Measurements from ENCODE around the gene HOMER3.

Gene HOMER3

GRCh38 chr19:18946335-18946734 is 5.3 kb upstream of the HOMER3 start:
- H3K36me3 Mint-ChIP-seq (ENCODE audit: low read depth): no peaks in the 10 kb centered on the region
- peaks cover 24% of the 10 kb centered on the region for H3K27me3 Mint-ChIP-seq (ENCODE audit: low read depth)
- H3K4me1 Mint-ChIP-seq (ENCODE audit: low read depth): no peaks in the 10 kb centered on the region
- H3K27ac Mint-ChIP-seq: no peak overlapping the region
- no peaks in the 10 kb centered on the region for H3K9me3 Mint-ChIP-seq
- H3K4me3 Mint-ChIP-seq: no peak overlapping the region

DNA sequence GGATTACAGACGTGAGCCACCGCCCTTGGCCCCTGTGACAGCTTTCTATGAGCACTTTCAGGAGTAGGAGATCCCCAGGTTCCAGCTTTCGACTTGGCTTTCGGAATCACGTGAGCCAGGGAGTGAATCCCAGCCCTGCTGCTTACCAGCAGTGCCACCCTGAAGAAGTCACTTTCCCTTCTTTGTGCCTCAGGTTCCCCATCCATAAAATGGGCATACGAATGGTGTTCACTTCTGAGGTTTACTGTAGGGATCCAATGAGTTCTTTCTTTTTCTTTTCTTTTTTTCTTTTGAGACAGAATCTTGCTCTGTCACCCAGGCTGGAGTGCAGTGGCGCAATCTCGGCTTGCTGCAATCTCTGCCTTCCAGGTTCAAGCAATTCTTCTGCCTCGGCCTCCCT is 4.3 kb upstream of the HOMER3 start:
- Mint-ChIP-seq H3K27me3 (ENCODE audit: low read depth) (peaks cover 28% of the 10 kb centered on the region), H3K36me3 (ENCODE audit: low read depth) (no peaks in the 10 kb centered on the region), H3K9me3 (no peaks in the 10 kb centered on the region), H3K4me3 (no peak overlapping the region), H3K4me1 (ENCODE audit: low read depth) (peaks cover 2% of the 10 kb centered on the region), H3K27ac (no peak overlapping the region)

DNA sequence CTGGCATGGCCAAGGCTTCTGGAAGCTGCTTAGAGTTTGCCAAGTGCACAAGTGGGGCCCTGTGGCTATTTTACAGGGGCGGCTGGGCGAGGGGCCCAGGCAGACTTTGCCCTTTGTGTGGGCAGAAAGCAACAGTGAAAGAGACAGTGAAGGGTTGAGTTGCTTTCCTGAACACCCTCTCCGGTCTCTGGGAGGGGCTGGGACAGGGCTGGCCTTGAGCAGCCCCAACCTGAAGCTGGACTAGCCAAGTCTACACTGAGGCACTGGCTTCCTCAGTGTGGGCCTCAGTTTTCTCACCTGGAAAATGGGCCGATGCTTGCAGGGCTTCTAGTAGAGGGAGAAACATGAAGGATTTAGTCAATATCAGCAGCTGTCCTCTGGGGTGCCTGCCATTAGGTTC is 2.4 kb upstream of the HOMER3 start:
- H3K4me3 Mint-ChIP-seq: no peak overlapping the region
- H3K27me3 Mint-ChIP-seq (ENCODE audit: low read depth): peaks cover 44% of the 10 kb centered on the region
- H3K9me3 Mint-ChIP-seq: no peaks in the 10 kb centered on the region
- H3K4me1 Mint-ChIP-seq (ENCODE audit: low read depth): peaks cover 2% of the 10 kb centered on the region
- H3K27ac Mint-ChIP-seq: no peak overlapping the region
- H3K36me3 Mint-ChIP-seq (ENCODE audit: low read depth): no peaks in the 10 kb centered on the region

- H3K27me3 Mint-ChIP-seq (ENCODE audit: low read depth): peaks cover 51% of the 10 kb centered on the region
- no peaks in the 10 kb centered on the region for H3K36me3 Mint-ChIP-seq (ENCODE audit: low read depth)
- no peak overlapping the region for H3K27ac Mint-ChIP-seq
- no peaks in the 10 kb centered on the region for H3K9me3 Mint-ChIP-seq
- H3K4me3 Mint-ChIP-seq: no peak overlapping the region
- H3K4me1 Mint-ChIP-seq (ENCODE audit: low read depth): peaks cover 2% of the 10 kb centered on the region
Observed at GRCh38 chr19:18942692-18943091, 1.7 kb upstream of the HOMER3 start.

DNA sequence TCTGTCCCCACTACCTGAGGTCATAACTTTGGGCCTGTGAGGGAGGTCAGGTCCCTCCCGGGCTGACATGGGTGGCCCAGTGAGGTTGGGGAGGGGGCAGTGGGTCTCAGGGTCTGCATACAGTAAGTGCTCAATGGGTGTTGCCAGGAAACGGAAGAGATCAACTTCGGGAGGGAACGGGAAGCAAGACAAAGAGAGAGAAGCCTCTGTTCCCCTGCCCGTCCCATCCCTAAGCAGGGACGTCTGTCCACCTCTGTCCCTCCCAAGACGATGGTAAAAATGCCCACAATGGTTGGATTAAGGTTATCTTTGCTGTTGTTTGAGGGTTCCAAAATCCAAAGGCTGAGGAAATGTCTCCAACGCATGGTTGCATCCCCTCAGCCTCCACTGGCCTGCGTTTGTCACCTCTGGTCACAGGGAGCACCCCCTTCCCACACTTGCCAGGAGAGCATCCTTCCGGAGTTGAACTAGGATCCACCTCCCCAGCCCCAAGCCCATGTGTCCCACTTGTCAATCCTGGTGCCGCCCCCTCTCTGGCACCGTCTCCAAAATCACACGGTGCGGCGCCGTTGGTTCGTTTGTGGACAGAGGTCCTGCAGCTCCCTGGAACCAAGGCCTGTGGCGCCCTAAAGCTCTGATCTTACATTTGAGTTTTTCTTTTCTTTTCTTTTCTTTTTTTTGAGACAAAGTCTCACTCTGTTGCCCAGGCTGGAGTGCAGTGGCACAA is 774 bp upstream of the HOMER3 start:
- peaks cover 2% of the 10 kb centered on the region for H3K4me1 Mint-ChIP-seq (ENCODE audit: low read depth)
- H3K9me3 Mint-ChIP-seq: no peaks in the 10 kb centered on the region
- no peak overlapping the region for H3K27ac Mint-ChIP-seq
- peaks cover 53% of the 10 kb centered on the region for H3K27me3 Mint-ChIP-seq (ENCODE audit: low read depth)
- peak overlapping the region; percentile 46 for H3K4me3 Mint-ChIP-seq
- H3K36me3 Mint-ChIP-seq (ENCODE audit: low read depth): no peaks in the 10 kb centered on the region

DNA sequence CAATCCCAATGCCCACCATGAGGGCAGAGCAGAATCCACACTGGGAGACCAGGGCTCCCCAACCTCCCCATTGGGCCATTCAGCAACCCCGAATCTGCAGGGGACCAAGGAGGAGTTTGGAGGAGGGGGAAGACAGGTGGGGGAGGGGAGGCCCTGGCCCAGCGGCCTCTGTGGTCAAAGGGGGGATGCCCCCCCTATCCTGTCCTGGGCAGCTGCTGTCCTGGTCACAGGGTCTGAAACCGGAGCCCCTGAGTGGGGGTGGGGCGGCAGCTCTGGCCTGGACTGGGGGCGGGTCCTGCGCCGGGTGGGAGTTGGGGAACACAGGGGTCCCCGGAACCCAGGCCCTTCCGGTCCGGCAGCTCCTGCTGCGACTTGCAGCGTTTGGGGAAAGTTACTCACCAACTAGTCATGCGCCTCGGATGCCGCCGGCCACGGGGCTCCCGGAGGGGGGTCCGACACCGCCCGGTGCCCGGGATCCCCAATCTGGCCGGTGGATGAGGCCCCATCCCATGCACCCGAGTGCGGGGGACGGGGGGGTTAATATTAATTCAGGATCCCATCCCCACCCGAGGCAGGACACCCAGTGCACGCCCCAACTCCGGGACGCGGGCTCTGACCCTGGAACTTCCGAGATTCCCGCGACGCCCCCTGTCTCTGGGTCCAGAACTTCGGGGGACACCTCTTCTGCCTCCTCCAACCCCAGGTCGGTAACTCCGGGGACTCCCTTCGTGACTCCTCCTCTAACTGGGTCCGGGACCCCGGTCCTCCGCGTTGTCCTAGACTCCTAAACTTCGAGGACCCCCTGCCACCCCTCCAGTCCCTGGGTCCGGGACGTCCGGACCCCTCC is 872 bp downstream of the HOMER3 start:
- no peaks in the 10 kb centered on the region for H3K36me3 Mint-ChIP-seq (ENCODE audit: low read depth)
- H3K27me3 Mint-ChIP-seq (ENCODE audit: low read depth): peaks cover 50% of the 10 kb centered on the region
- H3K9me3 Mint-ChIP-seq: no peaks in the 10 kb centered on the region
- H3K27ac Mint-ChIP-seq: no peak overlapping the region
- peaks cover 2% of the 10 kb centered on the region for H3K4me1 Mint-ChIP-seq (ENCODE audit: low read depth)
- H3K4me3 Mint-ChIP-seq: peak overlapping the region; percentile 37

DNA sequence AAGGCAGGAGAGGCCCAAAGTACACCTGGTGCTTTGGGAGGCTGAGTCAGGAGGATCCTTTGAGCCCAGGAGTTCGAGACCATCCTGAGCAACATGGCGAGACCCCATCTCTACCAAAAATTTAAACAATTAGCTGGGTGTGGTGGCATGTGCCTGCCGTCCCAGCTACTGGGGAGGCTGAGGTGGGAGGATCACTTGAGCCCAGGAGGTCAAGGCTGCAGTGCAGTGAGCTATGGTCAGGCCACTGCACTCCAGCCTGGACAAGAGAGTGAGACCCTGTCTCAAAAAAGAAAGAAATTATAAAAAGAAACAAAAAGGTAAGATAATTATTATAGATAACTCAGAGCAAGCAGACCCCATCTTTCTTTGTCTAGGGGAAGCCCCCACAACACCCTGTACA is 1.9 kb downstream of the HOMER3 start:
- H3K36me3 Mint-ChIP-seq (ENCODE audit: low read depth): no peaks in the 10 kb centered on the region
- peaks cover 54% of the 10 kb centered on the region for H3K27me3 Mint-ChIP-seq (ENCODE audit: low read depth)
- peak overlapping the region; percentile 42 for H3K4me3 Mint-ChIP-seq
- H3K27ac Mint-ChIP-seq: no peak overlapping the region
- H3K4me1 Mint-ChIP-seq (ENCODE audit: low read depth): peaks cover 2% of the 10 kb centered on the region
- H3K9me3 Mint-ChIP-seq: no peaks in the 10 kb centered on the region

DNA sequence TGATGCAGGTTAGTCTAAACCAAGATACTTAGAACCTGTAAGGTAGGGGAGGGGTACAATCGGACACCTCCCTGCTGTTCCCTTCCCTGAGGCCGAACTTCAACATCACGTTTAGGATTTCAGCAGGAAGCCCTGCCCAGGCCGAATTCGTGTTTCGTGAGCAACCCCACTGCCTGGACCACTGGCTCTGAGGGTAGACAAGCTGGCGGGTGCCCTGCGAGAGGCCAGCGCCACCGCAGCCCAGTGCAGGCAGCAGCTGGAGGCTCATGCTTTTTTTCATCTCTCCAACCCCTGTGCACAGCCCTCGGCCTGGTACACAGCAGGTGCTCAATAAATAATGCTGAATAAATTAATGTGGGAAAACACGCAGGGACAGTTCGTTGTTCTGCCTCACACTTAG is 7.7 kb downstream of the HOMER3 start:
- H3K4me3 Mint-ChIP-seq: no peak overlapping the region
- no peak overlapping the region for H3K27ac Mint-ChIP-seq
- no peaks in the 10 kb centered on the region for H3K36me3 Mint-ChIP-seq (ENCODE audit: low read depth)
- no peaks in the 10 kb centered on the region for H3K9me3 Mint-ChIP-seq
- H3K27me3 Mint-ChIP-seq (ENCODE audit: low read depth): peaks cover 21% of the 10 kb centered on the region
- H3K4me1 Mint-ChIP-seq (ENCODE audit: low read depth): peaks cover 4% of the 10 kb centered on the region

DNA sequence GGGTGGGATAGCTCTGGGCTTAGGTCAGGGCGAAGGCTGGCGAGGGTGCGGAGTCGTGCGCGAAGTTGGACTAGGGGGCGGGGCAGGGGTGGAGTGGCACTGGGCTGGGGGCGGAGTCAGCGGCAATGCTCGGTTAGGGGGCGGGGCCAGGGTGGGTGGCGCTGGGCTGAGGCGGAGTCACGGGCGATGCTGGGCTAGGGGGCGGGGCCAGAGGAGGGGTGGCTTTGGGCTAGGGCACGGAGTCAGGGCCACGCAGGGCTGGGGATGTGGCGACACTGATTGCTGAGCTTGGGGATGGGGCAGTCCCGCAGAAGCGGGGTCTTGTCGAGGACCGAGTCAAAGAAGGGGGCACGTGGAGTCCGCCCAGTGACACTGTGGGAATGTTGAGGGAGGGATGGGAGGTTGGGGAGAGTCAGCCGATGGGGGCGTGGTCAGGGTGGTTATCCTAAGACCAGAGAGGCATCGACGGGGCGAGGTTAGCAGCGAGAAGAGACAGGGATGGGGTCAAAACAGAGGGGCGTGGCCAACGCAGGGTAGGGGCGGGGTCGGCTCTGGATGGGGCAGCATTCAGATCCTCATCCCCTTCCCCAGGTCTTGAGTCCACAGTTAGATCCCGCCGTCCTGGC is 8.7 kb downstream of the HOMER3 start:
- Mint-ChIP-seq H3K4me3 (peak overlapping the region; percentile 74), H3K4me1 (ENCODE audit: low read depth) (peaks cover 4% of the 10 kb centered on the region), H3K36me3 (ENCODE audit: low read depth) (no peaks in the 10 kb centered on the region), H3K9me3 (no peaks in the 10 kb centered on the region), H3K27ac (no peak overlapping the region), H3K27me3 (ENCODE audit: low read depth) (peaks cover 13% of the 10 kb centered on the region)

DNA sequence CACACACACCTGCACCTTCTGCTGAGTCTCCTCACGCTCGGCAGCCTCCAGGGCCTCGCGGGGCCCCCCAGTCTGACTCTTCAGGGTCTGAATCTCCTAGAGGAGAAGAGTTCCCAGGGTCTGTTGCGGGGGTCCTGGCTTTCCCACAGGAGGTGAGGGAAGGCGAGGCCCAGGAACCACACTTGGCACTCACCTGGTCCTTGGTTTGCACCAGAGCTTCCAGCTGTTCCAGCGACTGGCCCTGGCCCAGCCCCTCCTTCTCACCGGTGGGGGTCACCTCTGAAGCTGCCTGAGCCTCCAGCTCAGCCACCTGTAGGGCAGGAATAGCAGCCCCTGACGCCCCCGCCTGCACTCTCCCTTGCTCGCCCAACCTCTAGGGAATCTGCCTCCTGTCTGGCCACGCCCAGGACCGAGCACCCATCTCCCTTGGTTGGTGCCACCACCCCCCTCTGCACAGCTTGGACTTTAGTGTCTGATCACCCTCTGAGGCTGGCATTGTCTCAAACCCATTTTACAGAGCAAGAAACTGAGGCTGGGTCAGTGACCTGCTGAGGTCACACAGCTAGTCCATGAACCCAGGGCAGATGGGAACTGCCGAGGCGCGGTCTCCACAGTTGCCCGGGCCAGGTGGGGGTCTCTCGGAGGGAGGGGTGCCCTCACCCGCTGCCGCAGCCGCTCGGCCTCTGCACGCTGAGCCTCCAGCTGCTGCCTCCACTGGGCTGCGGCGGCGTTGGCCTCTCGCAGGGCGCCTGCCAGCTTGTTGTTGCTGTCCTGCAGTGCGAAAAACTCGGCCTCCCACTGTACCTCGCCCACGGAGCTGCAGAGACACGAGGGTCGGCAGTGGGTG is 9.5 kb downstream of the HOMER3 start:
- Mint-ChIP-seq H3K4me3 (no peak overlapping the region), H3K9me3 (no peaks in the 10 kb centered on the region), H3K27me3 (ENCODE audit: low read depth) (peaks cover 13% of the 10 kb centered on the region), H3K27ac (no peak overlapping the region), H3K4me1 (ENCODE audit: low read depth) (peaks cover 4% of the 10 kb centered on the region), H3K36me3 (ENCODE audit: low read depth) (peaks cover 3% of the 10 kb centered on the region)

- H3K4me1 Mint-ChIP-seq (ENCODE audit: low read depth): peaks cover 4% of the 10 kb centered on the region
- H3K27ac Mint-ChIP-seq: no peak overlapping the region
- peaks cover 15% of the 10 kb centered on the region for H3K36me3 Mint-ChIP-seq (ENCODE audit: low read depth)
- H3K4me3 Mint-ChIP-seq: no peak overlapping the region
- peaks cover 11% of the 10 kb centered on the region for H3K27me3 Mint-ChIP-seq (ENCODE audit: low read depth)
- no peaks in the 10 kb centered on the region for H3K9me3 Mint-ChIP-seq
Observed at GRCh38 chr19:18929311-18929710, 11.7 kb downstream of the HOMER3 start.

DNA sequence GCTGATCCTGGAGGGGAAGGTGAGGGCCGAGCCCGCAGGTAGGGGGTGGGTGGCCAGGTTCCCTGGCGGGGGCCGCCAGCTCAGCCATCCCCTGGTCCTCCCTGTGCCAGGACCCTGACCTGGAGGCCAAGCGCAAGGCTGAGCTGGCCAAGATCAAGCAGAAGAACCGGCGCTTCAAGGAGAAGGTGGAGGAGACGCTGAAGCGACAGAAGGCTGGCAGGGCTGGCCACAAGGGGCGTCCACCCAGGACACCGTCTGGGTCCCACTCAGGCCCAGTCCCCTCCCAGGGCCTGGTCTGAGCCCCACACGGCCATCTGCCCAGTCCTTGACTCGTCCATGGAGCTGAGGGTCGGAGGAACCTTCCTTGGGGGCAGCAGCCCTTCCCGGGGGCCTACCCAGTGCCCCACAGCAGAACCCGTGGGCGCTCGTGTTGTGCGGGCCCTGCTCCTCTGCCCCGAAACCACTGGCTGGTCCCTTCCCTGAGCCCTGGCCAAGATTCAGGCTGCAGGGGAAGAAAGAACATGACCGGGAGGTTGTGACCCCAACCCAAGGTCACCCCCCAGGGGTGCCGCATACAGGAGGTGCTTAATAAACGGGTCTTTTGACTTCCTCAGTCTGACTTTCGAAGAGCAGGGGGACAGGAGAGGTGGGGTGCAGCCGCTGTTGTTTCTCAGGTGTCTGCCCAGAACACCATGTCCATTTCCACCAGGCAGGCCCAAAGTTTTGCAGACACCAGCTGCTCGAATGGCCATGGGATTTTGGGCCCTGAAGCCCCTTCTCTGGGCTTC is 12.8 kb downstream of the HOMER3 start:
- no peak overlapping the region for H3K27ac Mint-ChIP-seq
- H3K9me3 Mint-ChIP-seq: no peaks in the 10 kb centered on the region
- H3K27me3 Mint-ChIP-seq (ENCODE audit: low read depth): peaks cover 3% of the 10 kb centered on the region
- H3K4me1 Mint-ChIP-seq (ENCODE audit: low read depth): peaks cover 2% of the 10 kb centered on the region
- H3K4me3 Mint-ChIP-seq: no peak overlapping the region
- peaks cover 17% of the 10 kb centered on the region for H3K36me3 Mint-ChIP-seq (ENCODE audit: low read depth)

- Mint-ChIP-seq H3K36me3 (ENCODE audit: low read depth) (peaks cover 25% of the 10 kb centered on the region), H3K4me3 (no peak overlapping the region), H3K27ac (no peak overlapping the region)
Observed at GRCh38 chr19:18924684-18925213, 16.3 kb downstream of the HOMER3 start.

More at GRCh38 chr19:18924684-18925213, 16.3 kb downstream of the HOMER3 start:
- Mint-ChIP-seq H3K4me1 (ENCODE audit: low read depth) (peaks cover 7% of the 10 kb centered on the region), H3K27me3 (ENCODE audit: low read depth) (no peaks in the 10 kb centered on the region), H3K9me3 (no peaks in the 10 kb centered on the region)

Measured in T-helper 1 cell treated with Interleukin-12 subunit alpha and Interleukin-12 subunit beta and Interleukin-4 antibody, amounts not matched to agents 30 μg/mL and 1 μg/mL, for 36 hours (primary cell).